ENCODE measurements around the gene CCDC116.
"Not testable (repeated sequence)": the region's sequence is repeated elsewhere in the genome, so short reads cannot be mapped to it uniquely, and the experiment has no call there.

CCDC116 gene

DNA sequence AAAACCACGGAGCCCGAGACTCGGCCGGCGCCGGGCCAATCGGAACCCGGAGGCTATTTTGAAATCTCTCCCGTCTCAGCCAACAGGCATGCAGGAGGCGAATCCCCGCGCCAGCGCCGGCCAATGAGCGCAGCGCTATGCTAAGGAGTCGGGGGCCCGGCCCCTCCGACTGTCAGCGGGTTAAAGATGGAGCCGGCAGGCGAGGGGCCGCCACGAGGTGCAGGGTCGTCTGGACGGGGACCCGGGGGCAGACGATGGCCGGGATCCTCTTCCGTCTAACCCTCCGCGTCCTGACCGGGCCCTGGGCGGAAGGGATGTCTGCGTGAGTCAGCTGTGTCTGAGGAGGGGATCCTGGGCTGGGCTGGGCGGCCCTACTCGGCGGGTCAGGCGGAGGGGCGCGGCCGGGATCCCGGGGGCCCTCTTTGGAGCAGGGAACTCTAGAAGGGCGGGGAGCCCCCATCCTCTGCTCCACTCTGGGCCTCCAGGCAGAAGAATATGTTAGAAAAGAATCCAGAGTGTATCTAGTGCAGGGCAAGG is 19.5 kb downstream of the CCDC116 start:
- peak; percentile 94 for DNase-seq (ENCODE audit: low spot score)

DNA sequence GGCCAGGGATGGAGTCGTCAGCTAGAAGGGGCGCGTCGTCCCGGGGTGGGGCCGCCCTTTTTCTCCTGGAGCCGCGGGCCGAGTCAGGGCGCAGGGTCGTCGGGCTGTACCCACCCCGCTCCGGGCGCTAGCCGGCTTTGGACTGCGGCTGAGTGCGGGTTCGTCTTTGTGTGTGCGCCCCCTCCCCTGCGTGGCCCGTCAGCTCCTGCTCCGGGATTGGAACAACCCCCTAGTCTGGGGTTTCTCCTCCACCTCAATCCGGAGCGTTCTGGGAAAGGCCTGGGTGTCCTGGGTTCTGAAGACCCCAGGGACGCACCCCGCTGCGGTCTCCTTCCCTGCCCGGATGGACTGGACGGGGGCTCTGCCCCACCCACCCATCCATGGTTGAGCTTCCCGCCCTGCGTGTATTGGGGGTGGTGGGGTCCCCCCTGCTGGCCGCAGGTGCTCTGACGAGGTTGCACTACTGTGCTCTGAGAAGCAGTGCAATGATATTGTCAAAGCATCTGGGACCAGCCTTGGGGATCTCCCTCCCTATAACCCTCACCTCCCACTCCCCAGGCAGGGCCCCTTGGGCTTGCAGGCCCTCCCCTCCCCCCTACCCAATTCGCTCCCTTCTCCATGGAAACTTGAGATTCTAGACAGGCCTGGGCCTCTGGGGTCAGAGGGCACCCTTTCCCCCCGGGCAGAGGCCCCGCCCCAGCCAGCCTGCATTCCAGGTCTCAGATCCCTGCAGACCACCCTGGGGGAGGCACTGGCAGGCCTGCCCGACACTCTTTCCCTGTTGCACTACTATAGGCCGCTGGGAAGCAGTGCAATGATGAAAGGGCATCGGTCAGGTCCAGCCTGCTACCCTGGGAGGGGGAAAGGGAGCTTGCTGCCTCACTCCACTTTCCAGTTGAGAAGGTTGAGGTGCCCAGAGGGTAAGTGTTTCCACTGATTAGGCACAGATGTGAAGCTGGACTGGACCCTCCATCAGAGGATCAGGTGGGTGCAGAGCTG is 20.3 kb downstream of the CCDC116 start:
- DNase-seq (ENCODE audit: low spot score), result no peak

DNA sequence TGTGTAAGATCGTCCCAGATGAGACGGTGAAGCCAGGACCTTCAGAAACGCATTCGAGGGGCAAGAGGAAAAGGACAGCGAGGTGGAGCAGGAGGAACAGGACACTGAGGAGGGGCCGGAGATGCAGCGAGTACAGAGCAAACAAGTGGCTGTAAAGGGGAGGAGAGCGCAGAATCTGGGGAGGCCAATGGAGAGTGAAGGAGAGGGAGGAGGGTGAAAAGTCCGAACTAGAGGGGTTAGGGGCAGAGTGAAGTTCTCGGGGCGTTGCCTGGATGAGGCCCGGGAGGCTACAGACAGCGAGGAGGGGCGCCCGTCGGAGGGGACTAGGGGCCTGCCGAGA is 24.4 kb downstream of the CCDC116 start:
- peak; percentile 42 for DNase-seq (ENCODE audit: low spot score)

DNA sequence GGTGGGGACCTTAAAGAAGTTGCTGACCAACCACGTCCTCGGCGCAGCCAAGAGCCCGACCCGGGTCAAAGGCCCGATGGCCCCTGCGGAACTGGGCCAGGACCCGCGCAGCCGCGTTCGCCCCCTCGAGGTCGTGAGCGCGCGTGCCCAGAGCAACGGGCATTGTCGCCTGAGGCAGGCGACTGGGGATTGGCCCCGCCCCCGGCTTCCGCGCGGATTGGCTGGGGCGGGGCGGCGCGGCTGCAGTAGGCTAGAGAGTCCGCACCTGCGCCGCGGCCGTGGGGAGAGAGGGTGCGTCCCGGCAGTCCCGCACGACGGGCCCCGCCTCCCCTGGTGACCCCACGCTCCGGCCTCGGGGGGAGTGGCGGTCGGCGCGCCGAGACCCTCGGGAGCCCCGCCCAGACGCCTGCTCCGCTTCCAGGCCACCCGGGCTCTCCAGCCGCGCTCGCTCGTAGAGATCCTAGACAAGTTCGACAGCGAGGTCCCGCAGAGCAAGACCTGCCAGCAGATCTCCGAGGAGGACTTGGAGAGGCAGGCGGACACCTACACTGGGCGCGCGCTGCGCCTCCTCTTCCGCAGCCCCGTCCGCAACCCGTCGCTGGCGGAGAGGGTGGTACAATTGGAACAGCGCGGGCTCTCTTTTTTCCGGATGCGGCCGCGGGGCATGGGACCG is 24.9 kb downstream of the CCDC116 start:
- DNase-seq (ENCODE audit: low spot score), result peak; percentile 94

DNA sequence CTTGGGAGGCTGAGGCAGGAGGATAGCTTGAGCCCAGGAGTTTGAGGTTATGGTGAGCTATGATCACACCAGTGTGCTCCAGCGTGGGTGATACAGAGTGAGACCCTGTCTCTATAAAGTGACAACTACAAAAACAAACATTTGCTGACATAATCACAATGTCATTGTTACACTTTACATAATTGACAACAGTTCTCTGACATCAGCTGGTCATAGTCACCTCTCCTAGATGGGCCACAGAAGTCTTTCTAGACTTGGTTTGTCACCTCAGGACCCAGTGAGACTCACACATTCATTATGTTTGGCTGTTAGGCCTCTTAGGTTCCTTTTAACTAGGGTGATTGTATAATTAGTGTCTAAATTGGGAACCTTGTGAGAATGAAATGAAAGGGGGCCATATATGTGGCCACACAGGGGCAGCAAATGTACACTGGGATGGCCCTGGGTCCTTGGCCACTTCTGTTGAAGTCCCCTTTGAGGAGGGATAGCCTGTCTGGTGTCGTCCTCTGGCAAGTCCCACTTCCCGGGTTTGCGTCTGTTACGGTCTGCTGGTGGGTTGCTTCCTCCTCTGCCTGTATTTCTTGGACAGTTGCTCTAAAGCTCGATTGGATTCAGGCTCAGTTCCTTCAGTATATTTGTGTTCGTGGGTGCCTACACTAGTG is 27.4 kb downstream of the CCDC116 start:
- DNase-seq (ENCODE audit: low spot score), result no peak

DNA sequence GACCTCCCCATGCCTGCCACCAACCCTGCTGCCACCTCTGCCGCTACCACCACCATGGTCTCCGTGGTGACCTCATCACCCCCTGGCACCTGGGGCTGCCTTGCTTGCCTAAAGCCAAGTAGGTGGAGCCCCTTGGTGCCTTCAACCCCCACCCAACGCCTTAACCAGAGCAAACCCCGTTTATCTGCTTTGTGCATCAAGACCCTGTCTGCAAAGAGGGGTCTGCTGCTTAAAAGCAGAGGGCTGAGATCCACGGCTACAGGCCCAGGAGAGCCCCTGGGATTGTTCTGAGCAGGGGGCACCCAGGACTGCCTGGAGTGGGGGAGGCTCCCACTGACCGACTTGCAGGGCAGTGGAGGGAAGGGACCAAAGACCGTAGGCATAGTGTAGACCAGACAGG is 28.3 kb downstream of the CCDC116 start:
- no peak for DNase-seq (ENCODE audit: low spot score)

DNA sequence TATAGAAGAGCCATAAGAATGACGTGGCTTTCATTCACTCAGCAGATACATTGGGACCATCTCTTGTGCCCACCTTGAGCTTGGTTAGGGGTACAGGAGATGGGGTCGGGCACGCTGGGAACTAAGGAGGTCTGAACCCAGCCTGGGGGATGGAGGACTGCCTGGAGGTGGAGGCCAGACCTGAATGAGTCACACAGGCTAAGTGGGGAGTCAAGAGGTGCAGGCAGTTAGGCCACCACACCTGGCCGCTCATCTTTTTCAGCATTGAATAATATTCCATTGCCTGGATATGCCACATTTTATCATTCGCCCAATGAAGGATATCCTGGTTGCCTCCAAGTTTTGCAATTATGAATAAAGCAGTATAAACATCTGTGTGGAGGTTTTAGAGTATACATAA is 29.4 kb downstream of the CCDC116 start:
- DNase-seq (ENCODE audit: low spot score), result no peak

DNA sequence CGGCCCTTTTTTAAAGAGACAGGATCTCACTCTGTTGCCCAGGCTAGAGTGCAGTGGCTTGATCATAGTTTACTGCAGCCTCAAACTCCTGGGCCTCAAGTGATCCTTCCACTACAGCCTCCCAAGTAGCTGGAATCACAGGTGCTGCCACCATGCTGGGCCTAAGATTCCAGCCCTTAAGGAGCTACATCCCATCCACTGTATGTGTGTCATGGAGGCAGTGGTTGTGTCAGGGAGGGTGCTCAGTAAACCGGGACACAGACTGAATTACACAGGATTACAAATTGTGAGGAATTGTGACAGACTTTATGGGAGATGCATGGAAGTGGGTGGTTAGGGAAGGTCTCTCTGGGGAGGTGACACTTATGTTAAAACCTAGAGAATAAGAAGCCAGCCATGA is 31.2 kb downstream of the CCDC116 start:
- no peak for DNase-seq (ENCODE audit: low spot score)

DNA sequence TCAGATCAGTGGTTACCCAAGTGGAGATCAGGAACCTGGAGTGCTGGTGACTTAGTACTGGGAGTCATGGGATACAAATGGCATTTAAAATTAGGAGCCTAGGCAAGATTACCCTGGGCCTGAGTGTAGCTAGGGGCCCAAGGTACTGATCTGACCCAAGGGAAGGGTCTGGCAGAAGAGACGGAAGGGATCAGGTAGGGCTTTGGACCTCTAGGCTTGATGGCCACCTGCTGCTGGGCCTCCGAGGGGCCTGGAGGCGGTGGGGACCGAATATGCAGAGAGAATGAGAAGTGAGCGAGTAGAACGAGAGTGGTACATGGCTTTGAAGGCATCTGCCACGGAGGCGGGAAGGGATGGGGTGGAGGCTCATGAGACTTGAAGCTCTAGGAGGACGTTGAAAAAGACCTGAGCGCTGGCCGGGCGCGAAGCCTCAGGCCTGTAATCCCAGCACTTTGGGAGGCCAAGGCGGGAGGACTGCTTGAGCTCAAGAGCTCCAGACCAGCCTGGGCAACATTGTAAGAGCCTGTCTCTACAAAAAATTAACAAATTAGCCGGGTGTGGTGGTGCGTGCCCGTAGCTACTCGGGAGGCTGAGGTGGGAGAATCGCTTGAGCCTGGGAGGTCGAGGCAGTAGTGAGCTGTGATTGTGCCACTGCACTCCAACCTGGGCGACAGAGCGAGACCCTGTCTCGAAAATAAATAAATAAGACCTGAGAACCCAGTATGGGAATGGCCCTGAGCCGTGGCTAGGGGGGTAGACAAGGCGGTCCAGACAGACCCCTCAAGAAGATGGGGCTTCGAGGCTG is 32.7 kb downstream of the CCDC116 start:
- no peak for DNase-seq (ENCODE audit: low spot score)

DNA sequence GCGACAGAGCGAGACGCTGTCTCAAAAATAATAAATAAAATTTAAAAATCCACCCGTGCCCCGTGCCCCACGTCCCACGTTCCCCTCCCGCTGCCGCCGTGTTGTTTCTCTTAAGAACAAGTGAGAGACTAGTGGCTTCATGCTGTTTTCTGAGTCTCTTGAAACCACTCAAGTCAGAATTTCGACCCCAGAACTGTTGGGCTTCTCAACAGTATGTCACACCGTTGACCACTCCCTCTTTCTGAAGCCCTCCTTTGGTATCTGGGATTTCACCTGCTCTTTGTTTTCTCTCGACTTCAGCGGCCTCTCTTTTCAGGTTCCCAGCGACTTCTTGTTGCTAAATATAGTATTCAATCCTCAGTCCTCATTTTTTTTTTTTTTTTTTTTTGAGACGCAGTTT is 34.2 kb downstream of the CCDC116 start:
- no peak for DNase-seq (ENCODE audit: low spot score)

DNA sequence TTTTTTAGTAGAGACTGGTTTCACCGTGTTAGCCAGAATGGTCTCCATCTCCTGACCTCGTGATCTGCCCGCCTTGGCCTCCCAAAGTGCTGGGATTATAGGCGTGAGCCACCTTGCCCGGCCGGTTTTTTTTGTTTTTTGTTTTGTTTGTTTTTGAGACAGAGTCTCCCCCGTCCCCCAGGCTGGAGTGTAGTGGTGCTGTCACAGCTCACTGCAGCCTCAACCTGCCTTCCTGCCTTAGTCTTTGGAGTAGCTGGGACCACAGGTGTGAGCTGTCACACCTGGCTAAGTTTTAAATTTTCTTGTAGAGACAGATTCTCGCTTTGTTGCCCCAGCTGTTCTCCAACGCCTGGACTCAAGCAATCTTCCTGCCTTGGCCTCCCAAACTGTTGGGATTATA is 36.5 kb downstream of the CCDC116 start:
- no peak for DNase-seq (ENCODE audit: low spot score)

DNA sequence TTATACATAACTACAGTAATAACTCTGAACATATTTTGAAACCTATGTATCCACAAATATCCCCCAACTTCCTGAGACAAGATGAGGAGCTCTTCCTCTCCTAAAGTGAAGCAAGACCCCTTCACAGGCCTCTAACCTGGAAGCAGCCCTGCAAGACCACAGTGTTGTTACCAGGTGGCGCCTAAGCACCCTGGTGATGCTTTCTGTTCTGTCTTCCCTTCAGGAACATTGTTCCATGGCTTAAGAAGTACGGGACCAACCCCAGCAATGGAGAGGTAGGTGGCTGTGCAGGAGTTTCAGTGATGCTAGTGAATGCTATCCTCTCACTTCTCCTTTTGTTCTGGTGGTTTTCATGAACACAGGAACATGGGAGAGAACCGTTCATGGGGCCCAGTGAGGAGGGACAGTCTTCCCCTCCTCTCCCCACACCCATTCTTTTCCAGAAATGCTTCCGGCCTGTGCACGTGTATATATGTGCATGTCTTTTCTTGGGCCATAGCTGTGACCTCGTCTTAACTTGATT is 39.6 kb downstream of the CCDC116 start:
- no peak for DNase-seq (ENCODE audit: low spot score)

DNA sequence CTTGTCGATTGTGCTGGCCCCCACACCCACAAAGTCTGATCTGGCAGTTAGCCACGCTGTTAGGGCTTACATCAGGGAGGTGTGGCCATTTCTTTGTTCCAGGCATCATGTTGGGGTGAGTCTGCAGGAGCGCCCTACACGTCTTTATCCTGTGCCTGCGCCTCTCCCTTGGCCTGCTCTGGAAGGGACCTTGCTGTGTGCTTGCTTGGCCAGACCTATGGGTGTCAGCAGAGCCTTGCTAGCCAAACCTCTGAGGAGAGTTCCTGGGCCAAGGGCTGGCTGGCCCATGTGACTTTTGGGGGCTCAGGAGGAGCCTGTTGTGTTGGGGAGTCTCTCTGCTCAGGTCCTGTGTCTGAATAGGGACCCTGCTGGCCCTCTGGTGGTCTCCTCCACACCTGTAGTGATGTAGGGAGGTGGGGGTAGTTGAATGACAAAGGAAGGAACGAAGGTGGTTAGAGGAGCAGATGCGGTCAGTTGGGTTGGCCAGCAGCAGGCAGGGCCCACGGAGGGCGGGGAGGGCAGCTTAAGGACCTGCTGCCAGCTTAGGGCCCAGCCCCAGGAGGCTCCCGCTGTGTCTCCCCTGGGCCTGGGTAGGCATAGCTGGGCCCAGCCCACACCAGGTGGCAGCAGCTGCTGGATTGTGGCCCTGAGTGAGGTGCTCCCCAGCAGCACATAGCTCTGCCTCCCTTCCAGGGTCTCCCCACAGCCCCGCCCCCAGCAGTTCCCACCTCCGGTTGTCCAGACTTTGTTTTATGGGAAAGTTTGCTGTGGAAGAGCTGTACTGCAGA is 41.2 kb downstream of the CCDC116 start:
- no peak for DNase-seq (ENCODE audit: low spot score)

DNA sequence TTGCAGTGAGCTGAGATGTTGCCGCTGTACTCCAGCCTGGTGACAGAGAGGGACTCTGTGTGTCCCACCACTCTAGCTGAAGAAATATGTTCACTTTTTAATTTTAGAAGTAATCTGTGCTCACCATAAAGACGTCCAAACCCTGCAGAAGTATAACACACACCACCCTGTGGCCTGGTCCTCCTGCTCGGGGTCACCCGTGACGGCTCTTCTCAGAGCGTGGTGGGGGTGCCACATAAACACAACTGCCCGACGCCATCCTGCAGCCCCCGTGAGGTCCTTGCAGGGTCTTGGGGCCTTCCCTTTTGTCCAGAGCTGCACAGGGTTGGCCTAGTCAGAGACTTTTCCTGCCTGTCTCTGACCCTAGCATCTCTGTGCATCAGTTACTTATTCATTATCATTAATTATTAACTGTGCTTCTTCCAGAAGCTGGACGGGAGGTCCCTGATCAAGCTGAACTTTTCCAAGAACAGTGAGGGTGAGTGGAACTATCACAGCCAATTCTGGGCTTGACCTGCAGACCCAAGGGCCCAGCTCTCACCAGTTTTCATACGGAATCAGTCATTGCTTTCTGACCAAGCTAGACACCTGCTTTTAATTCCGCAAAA is 42.2 kb downstream of the CCDC116 start:
- no peak for DNase-seq (ENCODE audit: low spot score)

DNA sequence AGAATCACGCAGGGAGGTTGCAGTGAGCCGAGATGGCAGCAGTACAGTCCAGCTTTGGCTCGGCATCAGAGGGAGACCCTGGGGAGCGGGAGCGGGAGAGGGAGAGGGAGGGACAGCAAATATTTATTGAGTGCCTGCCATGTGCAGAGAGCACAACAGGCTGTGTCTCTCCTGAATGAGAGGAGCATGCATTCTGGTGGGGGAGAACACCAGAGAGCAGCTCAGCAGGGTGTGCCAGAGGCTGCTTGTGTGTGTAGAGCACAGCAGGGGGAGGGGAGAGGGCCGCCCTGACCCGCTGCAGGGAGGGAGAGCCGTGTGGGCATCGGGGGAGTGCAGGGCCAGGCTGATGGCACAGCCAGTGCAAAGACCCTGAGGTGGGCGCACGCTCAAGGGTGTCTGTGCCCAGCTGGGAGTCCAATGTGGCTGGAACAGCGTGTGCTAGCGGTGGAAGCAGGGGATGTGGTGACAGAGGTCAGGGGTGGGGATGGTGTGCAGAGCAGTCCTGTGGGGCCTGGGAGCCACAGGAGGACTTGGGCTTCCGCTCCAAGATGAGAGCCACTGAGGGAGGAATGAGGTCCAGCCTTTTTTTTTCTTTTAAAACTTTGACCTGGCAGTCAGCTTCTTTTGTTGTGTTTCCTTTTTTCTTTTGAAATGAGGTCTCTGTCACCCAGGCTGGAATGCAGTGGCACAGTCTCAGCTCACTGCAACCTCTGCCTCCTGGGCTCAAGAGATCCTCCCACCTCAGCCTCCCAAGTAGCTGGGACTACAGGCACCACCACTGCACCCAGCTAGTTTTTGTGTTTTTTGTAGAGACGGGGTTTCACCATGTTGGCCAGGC is 45.3 kb downstream of the CCDC116 start:
- DNase-seq (ENCODE audit: low spot score), result no peak

DNA sequence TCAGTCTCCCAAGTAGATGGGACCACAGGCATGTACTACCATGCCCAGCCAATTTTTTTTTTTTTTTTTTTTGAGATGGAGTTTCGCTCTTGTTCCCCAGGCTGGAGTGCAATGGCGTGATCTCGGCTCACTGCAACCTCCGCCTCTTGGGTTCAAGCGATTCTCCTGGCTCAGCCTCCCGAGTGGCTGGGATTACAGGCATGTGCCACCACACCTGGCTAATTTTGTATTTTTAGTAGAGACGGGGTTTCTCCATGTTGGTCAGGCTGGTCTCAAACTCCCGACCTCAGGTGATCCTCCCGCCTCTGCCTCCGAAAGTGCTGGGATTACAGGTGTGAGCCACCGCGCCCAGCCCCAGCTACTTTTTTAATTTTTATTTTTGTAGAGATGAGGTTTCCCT is 46.3 kb downstream of the CCDC116 start:
- not testable (repeated sequence) for DNase-seq (ENCODE audit: low spot score)

DNA sequence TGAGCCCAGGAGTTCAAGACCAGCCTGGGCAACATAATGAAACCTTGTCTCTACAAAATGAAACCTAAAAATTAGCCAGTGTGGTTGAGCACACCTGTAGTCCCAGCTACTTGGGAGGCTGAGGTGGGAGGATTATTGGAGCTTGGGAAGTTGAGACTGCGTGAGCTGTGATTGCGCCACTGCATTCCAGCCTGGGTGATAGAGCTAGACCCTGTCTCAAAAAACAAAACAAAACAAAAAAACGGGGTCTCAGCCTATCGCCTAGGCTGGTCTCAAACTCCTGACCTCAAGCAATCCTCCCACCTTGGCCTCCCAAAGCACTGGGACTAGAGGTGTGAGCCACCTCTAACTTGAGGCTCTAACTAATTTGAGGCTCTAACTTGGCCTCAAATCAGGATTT is 46.8 kb downstream of the CCDC116 start:
- DNase-seq (ENCODE audit: low spot score), result no peak

DNA sequence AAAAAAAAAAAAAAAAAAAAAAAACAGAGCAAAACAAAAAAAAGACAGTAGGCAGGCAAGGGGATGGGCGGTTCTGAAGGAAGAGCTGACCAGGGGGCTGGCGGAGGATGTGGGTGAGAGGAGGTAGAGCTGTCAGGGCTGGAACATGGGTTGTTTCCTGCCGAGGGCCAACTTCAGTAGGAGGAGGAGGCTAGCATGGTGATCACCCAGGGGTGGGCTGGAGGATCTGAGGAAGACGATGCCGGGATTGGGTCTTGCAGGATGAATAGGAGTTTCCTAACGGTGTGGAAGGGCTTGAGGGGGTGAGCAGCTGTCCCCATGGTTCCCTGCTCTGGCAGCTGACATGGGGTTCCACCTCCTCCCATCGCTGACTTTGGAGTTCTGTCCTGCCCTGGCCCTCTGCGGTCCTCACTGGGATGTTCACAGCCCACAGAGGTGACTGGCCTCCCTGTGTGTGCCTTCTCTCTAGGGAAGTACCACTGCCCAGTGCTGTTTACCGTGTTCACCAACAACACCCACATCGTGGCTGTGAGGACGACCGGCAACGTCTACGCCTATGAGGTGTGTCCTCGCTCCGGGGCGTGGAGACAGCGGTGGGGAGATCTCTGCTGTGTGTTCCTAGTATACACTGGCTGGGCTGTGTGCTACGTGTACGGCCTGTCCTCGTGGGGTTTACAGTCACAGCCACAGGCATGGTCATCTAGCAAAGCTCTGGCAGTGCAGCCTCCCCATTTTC is 48.4 kb downstream of the CCDC116 start:
- no peak for DNase-seq (ENCODE audit: low spot score)

Measured in HuH-7.5 (cell line).